ENCODE measurements around the gene DHTKD1.

GRCh38 chr10:12158111-12158510 is 89.4 kb downstream of the DHTKD1 start:
- TF ChIP-seq POLR2AphosphoS5 (IDR thresholded peaks at IDR 0.05; ENCODE audit: low read depth, low read length) = no peak
- TF ChIP-seq REST (IDR thresholded peaks at IDR 0.05; ENCODE audit: low read depth) = no peak
- TF ChIP-seq EZH2 (IDR thresholded peaks at IDR 0.05) = no peak

Data from HCT116 (cell line).